ENCODE results near the gene MID1.

DNA sequence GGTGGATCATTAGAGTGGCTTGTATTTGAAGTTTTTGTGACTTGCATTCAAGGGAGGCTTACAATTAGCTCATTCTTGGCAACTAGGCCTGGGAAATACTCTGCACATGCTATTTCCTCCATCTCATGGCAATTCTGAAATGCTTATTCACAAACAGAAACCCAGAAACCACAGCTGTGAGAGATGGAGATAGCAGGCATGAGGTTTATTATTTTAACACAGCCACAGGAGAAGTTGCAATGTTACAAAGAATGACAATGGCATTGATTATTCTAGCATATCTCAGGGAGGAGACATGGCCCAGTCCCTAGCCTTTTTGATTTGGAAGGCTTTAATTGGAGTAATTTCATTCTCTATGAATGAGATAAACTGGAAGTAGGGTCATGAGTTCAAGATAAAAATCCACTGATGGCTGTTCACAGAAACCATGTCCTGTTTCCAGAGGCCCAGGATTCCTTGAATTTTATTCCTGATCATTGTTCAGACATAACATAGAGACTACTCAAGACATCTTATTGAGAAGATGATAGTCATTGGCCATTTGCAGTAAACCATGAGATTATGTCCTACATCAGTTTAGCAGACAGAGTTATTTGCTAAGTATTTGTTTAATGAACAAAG is 123.9 kb downstream of the MID1 start:
- TF ChIP-seq POLR2AphosphoS5 (IDR thresholded peaks at IDR 0.05) (no peak), CTCF (IDR thresholded peaks at IDR 0.05) (no peak), POLR2A (IDR thresholded peaks at IDR 0.05) (no peak)

Data from suprapubic skin (tissue), 4 donors.